ENCODE data around the gene SEMA3A.
"Not testable (repeated sequence)": the region's sequence is repeated elsewhere in the genome, so short reads cannot be mapped to it uniquely, and the experiment has no call there.

SEMA3A gene

DNA sequence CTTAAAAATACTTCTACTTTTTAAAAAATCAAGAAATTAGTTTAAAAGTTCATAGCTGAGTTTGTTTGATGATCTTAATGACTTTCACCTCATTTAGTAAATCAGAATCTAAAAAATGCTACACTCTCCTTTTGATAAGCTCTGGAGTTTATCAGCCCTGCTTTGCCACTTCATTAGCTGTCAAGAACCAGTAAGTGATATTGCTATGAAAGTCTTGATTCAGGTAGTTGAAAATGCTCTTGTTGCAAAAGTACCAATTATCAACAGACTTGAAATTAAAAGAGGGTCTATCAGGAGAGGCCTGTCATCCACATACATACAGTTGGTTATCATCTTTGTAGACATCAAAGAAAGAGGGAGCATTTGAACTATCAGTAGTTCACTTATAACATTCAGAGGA lies 41.6 kb downstream of the SEMA3A start:
- DNase-seq (ENCODE audit: low read depth): no peak

- DNase-seq (ENCODE audit: low read depth): not testable (repeated sequence)
Observed at GRCh38 chr7:84150370-84150769, 44.2 kb downstream of the SEMA3A start.

GRCh38 chr7:84149573-84149972 lies 45.0 kb downstream of the SEMA3A start:
- no peak for DNase-seq (ENCODE audit: low read depth)

DNA sequence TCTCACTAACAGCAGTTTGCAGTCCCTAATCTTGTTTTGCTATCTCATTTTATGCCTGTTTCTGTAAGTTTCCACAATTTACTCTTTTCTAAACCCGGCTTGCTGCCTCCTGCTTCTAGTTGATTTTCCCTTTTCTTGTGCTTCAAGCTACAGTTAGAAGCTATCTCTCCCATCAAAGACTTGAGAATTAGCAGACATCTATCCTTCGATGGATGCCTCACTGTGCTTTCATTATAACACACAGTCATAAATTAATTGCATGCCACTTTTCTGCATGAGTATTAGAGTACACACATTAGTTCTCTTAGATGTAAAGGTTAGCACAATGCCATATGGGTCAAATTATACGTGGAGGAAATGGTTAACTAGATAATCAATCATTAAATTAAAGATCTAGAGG lies 48.7 kb downstream of the SEMA3A start:
- no peak for DNase-seq (ENCODE audit: low read depth)

- DNase-seq (ENCODE audit: low read depth): no peak
Observed at GRCh38 chr7:84144935-84145334, 49.7 kb downstream of the SEMA3A start.

GRCh38 chr7:84144480-84144879 lies 50.1 kb downstream of the SEMA3A start:
- no peak for DNase-seq (ENCODE audit: low read depth)

DNA sequence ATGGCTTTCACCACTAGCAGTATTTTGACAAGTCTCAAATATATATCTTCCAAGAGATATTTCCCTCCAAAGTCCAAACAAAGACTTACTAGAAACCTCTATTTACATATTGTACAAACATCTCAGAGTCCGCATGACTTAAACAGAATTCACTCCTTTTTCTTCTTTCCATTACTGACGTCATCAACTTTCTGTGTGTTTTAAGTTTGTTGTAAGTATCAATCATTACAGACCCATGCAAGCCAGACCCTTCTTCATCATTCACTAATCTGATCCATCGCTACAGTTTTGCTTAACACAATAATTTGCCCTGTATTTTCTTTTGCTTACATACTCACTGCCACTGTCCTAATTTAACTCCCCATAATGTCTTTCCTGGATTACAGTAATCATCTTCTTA lies 51.9 kb downstream of the SEMA3A start:
- no peak for DNase-seq (ENCODE audit: low read depth)

DNA sequence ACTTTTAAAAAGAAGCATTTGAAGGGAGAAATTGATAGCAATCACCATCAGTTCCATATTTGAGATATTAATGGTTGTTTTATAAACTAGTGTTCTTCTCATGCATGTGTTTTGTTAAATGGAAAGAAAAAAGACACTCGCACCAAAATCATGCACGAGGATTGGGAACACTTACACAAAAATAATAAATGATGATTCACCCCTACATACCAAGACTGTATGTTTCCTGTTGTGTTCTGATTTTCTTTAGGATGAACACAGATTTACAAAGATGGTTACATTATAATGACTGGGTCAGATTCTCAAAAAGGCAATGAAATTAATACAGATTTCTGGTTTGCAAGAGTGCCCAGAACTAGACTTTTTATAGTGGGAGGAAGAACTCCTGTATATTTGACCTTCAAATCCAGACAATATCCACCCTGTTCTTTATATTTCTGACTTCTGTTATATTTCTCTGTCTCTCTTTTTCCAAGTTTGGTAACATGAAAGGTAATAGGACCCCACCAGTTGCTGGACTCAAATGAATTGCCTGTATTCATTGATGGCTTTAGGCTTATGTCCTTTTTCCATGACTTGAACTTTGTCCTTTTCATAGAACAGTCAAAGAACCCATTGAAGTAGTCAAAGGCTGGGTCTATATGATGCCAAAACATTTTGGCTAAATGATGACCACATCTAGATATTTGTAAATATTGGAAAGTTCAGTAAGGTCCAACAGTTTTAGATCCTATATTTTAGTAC lies 54.4 kb downstream of the SEMA3A start:
- DNase-seq (ENCODE audit: low read depth): no peak

- DNase-seq (ENCODE audit: low read depth): no peak
Observed at GRCh38 chr7:84138411-84138810, 56.2 kb downstream of the SEMA3A start.

- DNase-seq (ENCODE audit: low read depth): no peak
Observed at GRCh38 chr7:84137812-84138211, 56.8 kb downstream of the SEMA3A start.

GRCh38 chr7:84136809-84137208 lies 57.8 kb downstream of the SEMA3A start:
- DNase-seq (ENCODE audit: low read depth): no peak

DNA sequence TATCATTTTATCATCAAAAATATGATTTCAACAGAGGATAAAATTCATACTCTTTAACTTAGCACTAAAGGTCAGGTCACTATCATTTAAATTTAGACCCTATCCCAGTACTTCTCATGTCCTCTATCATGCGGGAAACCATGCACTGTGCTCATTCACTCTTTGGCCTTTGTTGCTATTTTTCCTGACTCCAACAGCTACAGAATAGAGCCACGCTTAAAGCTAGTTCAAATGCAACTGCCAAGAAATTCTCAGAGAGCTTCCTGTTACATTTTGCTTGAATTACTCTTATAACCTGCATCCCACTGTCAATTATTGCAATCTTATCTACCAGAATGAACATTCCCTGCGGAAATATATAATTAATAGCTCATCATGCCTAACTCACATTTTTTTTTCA lies 58.3 kb downstream of the SEMA3A start:
- DNase-seq (ENCODE audit: low read depth): no peak

DNA sequence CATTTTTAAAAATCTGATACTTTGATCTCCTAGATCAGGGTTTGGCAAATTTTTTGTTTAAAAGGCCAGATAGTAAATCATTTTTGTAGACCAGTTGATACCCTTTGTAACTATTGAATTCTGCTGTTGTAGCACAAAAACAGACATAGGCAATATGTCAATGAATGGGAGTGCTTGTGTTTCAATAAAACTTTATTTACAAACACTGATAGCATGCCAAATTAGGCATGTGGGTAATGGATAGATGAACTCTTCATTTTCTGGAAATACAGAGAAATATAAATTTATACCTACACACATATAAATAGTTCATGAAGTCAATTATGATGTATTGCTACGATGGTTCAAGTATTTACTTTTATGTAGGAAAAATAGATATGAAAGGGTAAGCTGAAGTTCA lies 60.4 kb downstream of the SEMA3A start:
- DNase-seq (ENCODE audit: low read depth): no peak

DNA sequence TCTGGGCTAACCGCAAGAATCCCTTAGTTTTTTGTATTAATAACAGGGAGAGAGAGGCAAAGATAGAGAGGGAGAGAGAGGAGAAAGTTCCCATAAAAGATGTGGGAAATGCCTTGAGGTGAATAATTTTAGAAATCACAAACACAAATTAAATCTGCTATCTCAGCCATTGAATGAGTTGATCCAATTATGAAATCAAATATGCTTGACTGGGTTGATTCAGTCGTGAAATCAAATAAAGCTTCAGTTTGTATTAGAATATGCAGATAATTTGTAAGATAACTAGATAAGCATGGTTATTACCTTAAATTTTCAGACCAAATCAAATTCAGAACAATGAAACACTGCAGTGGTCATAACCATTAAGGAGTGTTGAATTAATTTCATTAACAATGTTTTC lies 68.9 kb downstream of the SEMA3A start:
- no peak for DNase-seq (ENCODE audit: low read depth)

GRCh38 chr7:84123965-84124547 lies 70.5 kb downstream of the SEMA3A start:
- DNase-seq (ENCODE audit: low read depth): no peak

DNA sequence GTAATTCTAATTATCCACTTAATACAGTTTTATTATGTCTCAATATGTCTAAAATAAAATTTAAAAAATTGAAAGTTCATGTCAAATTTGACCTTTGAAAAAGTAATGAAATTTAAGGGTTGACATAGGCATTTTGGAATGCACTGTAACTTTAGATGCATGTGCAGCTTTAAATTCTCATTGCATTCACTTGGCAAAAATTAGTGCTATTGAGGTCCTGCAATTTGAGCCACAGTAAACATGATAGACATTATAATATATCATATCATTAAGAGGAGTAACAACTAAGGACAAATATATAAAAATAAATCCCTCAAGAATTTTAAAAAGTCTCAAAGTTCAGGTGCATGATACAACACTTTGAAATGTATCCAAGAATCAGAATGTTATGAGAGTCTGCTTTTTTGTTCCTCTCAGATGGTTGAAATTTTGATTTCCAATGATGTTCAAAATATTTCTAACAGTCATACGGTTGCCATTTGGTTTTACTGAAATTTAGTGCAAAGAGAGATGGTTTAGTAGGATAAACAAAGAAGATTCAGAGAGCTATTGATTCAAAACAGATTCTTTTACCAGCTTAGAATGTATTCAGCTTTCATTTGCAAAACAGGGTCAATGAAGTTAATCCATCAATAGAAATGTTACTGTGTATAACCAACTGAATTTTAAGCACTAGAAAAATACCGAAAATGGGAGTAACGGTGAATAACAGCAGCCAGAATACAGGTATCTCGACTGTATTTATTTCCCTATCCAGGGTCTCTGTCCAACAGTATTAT lies 71.8 kb downstream of the SEMA3A start:
- DNase-seq (ENCODE audit: low read depth): no peak

GRCh38 chr7:84117304-84117703 lies 77.3 kb downstream of the SEMA3A start:
- no peak for DNase-seq (ENCODE audit: low read depth)

DNA sequence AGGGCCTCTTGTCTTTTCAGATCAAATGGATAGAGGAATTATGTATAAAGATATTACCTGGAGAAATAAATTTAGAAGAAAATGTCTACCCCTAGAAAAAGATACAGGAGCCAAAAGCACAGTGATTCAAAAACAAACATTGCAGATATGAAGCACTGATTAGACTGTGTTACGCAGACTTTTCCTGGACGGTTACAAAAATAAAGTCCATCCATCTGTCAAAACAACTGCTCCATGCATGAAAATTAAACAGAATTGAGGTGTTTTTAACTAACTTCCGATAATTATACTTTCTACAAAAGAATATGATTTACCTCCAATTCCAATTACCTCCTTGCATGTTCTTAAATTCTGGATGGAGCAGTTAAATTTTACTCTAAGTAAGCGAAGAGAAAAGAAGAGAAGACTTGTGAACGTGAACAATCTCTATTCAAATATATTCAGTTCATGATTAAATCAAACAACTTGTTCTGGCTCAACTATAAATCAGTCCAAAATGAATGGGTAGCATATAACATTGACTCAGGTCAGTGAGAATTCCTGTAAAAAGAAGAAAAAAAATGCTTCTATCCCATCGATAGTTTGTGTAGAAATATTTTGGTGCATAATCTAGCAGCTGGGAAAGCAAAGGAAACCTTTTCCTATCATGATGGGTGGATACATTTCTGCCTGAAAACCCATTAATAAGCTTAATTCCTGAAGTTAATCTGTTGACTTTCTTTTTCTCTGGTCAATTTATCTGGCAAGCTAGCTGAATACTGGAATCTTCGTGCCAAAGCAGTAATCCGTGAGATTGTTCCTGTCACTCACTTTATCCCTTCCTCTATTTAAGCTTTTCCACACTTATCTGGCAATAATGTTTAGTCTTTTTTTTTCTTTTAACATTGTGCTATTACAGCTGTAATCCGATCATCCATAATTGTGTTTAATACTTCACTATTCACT lies 80.4 kb downstream of the SEMA3A start:
- no peak for DNase-seq (ENCODE audit: low read depth)

DNA sequence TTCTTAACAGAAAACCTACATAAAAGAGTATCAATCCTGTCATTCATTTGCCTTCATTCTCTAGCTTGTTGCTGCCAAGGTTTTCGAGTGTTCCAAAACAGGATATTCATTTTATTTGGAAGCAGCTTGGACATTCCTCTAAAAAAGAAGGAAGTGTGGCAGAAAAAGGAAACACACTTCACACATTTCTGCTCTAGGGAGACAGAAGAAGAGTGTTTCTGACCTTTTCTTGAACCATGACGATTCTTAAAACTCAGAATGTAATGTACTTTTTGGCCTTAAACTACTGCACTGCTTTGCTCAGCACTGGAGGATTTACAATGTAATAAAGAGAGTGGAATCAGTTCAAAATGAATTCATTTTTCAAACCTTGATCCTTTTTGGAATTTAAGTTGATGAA lies 81.3 kb downstream of the SEMA3A start:
- DNase-seq (ENCODE audit: low read depth): no peak

GRCh38 chr7:84112771-84113170 lies 81.8 kb downstream of the SEMA3A start:
- DNase-seq (ENCODE audit: low read depth): no peak

DNA sequence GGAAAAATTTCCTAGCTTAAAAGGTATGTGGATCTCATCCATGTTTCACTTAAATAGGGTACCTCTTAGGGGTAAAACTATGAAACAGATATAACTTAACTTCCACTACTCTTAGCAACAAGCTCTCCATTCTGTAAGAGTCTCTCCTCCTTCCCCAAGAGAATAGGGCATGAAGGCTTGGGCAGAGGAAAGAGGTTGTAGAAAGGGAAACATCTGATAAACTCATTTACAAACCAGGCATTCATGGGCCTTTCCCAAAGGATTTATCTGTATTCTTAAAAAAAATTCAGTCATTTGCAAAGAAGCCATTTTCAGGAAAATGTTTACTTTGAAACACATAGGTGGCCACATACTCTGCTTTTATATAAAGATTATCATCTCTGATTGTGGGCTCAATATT lies 82.7 kb downstream of the SEMA3A start:
- no peak for DNase-seq (ENCODE audit: low read depth)

DNA sequence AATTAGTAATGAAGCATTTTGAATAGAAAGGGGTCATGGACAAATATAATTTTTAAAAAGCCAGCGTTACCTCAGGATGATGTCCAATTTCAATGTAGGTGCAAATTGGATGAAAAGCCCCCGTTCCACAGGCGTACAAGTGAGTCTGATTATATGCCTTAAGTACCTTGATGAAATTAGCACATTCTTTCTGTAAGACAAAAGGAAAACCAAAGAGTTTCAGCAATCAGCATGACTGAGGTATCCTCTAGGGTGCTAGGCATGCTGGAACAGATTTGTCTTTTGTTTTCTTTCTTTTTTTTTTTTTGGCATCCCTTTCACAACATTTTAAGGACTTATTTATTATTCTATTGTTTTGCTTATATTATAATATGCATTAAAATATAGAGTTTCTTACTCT lies 84.2 kb downstream of the SEMA3A start:
- DNase-seq (ENCODE audit: low read depth): no peak
